Measurements from ENCODE around the gene SCART1. TPM values are rescaled to one million over a fixed set of nuclear protein-coding genes. Genes with fewer than 3 reads are reported as not detected.
"Not testable (repeated sequence)": the region's sequence is repeated elsewhere in the genome, so short reads cannot be mapped to it uniquely, and the experiment has no call there.

SCART1 gene
- total RNA-seq = 0.14 TPM in 1 of 2 replicates, not detected in the other

DNA sequence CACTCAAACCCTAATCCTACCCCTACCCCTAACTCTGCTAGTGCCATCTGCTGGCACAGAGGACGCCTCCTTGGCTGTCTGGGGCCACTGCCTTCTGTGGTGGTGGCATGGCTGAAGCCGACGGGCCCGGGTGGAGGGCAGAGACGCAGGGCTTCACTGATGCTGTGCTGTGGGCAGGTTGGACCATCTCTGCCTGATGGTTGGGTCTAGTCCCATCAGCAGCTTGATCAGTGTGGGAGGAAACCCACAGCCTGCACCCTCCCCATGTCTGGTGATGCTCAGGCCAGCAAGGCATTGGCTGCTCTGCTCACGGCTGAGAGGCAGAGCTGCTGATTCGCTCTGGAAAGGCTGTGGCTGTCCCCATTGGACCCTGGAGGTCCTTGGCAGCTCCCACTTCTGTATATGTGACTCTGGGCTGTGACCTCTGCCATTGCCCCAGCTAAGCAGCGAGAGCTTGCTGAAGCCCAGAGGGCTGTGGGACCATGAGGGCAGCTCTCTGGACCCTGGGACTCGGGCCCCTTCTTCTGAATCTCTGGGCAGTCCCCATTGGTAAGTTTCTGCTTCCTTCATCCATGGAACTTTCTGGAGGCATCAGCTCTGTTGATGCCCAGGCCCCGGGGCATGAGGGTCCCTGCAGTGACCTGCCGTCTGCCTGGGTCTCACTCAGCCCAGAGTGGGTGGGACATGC is at the start of gene SCART1:
SCART1 (plus strand) TSS at position 430 of the 688 bp plus-strand sequence; CDS start at position 483, 53 bp downstream.
- DNase-seq (ENCODE audit: low read depth) = no peak
- no peak for TF ChIP-seq CTCF (IDR thresholded peaks at IDR 0.05; ENCODE audit: insufficient read depth, low read length, poor library complexity, severe bottlenecking)
- H3K27me3 ChIP-seq (ENCODE audit: control insufficient read depth, insufficient read depth, low read length) = no peaks in the 10 kb centered on the region
- no peaks in the 10 kb centered on the region for H3K36me3 ChIP-seq (ENCODE audit: control insufficient read depth, insufficient read depth, low read length)
- H3K4me3 ChIP-seq (ENCODE audit: low read depth, low read length) = no peak within 1 kb of the TSS

GRCh38 chr10:133405272-133405671 is 48.5 kb upstream of the SCART1 start:
- H3K36me3 ChIP-seq (ENCODE audit: control insufficient read depth, insufficient read depth, low read length) = peaks cover 3% of the 10 kb centered on the region
- H3K4me3 ChIP-seq (ENCODE audit: low read depth, low read length) = no peak overlapping the region
- TF ChIP-seq CTCF (IDR thresholded peaks at IDR 0.05; ENCODE audit: insufficient read depth, low read length, poor library complexity, severe bottlenecking) = no peak
- H3K27me3 ChIP-seq (ENCODE audit: control insufficient read depth, insufficient read depth, low read length) = no peaks in the 10 kb centered on the region
- no peak for DNase-seq (ENCODE audit: low read depth)

DNA sequence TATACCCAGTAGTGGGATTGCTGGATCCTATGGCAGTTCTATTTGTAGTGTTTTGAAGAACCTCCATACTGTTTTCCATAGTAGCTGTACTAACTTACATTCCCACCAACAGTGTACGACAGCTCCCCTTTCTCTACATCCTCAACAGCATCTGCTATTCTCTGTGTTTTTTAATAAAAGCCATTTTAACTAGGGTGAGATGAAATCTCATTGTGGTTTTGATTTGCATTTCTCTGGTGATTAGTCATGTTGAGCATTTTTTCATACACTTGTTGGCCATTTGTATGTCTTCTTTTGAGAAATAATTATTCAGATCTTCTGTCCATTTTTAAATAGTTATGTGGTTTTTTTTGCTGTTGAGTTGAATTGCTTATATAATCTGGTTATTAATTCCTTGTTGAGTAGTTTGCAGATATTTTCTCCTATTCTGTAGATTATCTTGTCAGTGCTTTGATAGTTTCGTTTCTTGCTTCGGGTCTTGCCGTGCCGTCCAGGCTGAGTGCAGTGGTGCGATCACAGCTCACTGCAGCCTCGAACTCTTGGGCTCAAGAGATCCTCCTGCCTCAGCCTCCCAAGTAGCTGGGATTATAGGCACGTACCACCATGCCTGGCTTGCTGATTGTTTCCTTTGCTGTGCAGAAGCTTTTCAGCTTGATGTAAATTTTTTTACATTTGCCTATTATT is 47.8 kb upstream of the SCART1 start:
- DNase-seq (ENCODE audit: low read depth) = no peak
- Histone ChIP-seq H3K4me3 (ENCODE audit: low read depth, low read length) (no peak overlapping the region), H3K36me3 (ENCODE audit: control insufficient read depth, insufficient read depth, low read length) (peaks cover 3% of the 10 kb centered on the region), H3K27me3 (ENCODE audit: control insufficient read depth, insufficient read depth, low read length) (no peaks in the 10 kb centered on the region)
- TF ChIP-seq CTCF (IDR thresholded peaks at IDR 0.05; ENCODE audit: insufficient read depth, low read length, poor library complexity, severe bottlenecking) = no peak

DNA sequence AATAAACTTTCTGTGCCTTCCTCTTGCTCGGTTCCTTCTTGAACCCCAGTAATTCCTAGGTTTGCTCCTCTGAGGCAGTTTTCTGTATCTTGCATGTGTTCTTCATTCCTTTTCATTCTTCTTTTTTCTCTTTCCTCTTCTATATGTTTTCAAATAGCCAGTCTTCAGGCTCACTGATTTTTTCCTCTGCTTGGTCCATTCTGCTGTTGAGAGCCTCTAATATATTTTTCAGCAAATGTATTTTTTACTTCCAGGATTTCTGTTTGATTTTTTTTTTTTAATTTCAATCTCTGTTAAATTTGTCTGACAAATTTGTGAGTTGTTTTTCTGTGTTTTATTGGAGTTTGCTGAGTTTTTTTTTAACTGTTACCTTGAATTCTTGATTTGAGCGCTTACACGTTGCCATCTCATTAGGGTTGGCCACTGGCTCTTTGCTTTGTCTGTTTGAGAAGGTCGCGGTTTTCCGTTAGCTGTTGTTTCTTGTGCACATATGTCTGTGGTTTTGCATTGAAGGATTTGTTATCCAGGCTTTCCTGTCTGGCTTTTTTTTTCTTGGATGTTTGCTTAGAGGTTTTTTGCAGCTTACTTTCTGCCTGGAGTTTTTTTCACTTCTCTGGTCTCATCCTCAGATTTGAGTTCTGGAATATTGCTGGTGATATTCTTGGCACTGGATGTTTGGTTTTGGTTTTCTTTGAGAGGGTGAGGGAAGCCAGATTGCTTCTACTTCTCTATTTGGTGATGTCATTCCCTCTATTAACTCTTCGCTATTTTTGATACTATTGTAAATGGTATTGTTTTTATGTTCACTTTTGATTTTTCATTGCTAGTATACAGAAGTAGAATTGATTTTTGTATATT is 42.0 kb upstream of the SCART1 start:
- DNase-seq (ENCODE audit: low read depth) = no peak
- H3K27me3 ChIP-seq (ENCODE audit: control insufficient read depth, insufficient read depth, low read length) = no peaks in the 10 kb centered on the region
- H3K36me3 ChIP-seq (ENCODE audit: control insufficient read depth, insufficient read depth, low read length) = peaks cover 2% of the 10 kb centered on the region
- H3K4me3 ChIP-seq (ENCODE audit: low read depth, low read length) = no peak overlapping the region
- TF ChIP-seq CTCF (IDR thresholded peaks at IDR 0.05; ENCODE audit: insufficient read depth, low read length, poor library complexity, severe bottlenecking) = no peak

DNA sequence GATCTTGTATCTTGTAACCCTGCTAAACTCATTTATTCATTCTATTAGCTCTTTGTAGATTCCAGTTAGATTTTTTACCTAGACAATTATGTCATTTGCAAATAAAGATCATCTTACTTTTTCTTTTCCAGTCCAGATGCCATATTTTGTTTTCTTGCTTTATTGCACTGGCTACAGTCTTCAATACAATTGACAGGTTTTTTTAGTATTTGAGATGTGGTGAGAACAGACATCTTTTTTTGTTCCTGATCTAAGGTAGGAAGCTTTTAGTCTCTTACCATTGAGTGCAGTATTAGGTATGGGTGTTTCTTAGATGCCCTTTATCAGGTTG is 41.4 kb upstream of the SCART1 start:
- Histone ChIP-seq H3K36me3 (ENCODE audit: control insufficient read depth, insufficient read depth, low read length) (peaks cover 2% of the 10 kb centered on the region), H3K27me3 (ENCODE audit: control insufficient read depth, insufficient read depth, low read length) (no peaks in the 10 kb centered on the region), H3K4me3 (ENCODE audit: low read depth, low read length) (no peak overlapping the region)
- TF ChIP-seq CTCF (IDR thresholded peaks at IDR 0.05; ENCODE audit: insufficient read depth, low read length, poor library complexity, severe bottlenecking) = no peak
- no peak for DNase-seq (ENCODE audit: low read depth)

DNA sequence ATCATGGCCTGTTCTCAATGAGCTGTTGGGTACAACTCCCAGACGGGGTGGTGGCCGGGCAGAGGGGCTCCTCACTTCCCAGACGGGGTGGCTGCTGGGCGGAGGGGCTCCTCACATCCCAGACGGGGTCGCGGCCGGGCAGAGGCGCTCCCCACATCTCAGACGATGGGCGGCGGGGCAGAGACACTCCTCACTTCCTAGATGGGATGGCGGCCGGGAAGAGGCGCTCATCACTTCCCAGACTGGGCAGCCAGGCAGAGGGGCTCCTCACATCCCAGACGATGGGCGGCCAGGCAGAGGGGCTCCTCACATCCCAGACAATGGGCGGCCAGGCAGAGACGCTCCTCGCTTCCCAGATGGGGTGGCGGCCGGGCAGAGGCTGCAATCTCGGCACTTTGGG is 39.3 kb upstream of the SCART1 start:
- DNase-seq (ENCODE audit: low read depth); H3K27me3 ChIP-seq (ENCODE audit: control insufficient read depth, insufficient read depth, low read length); H3K36me3 ChIP-seq (ENCODE audit: control insufficient read depth, insufficient read depth, low read length); H3K4me3 ChIP-seq (ENCODE audit: low read depth, low read length): not testable (repeated sequence)

Data from kidney epithelial cell (primary cell).